IgD-negative memory B cell (primary cell): ENCODE measurements around the gene PCP2. TPM values are rescaled to one million over a fixed set of nuclear protein-coding genes. Genes with fewer than 3 reads are reported as not detected.

ENCODE experiments used
- H3K27ac Mint-ChIP-seq, 3 donors: one replicate each; pipeline ENCODE4 v1.8.0; 2020 to 2022; ENCODE audit warnings: mild to moderate bottlenecking in 3 of 3, mixed read lengths in 3 of 3, moderate library complexity in 1 of 3
- H3K27me3 Mint-ChIP-seq: one replicate; pipeline ENCODE4 v1.8.0; 2021; ENCODE audit warnings: mixed read lengths
- H3K36me3 Mint-ChIP-seq: one replicate; pipeline ENCODE4 v1.8.0; 2020; ENCODE audit warnings: mild to moderate bottlenecking, mixed read lengths
- H3K4me1 Mint-ChIP-seq, 3 donors: one replicate each; pipeline ENCODE4 v1.8.0; 2020 to 2022; ENCODE audit warnings: mixed read lengths in 3 of 3, mild to moderate bottlenecking in 1 of 3
- H3K4me3 Mint-ChIP-seq, 4 donors: one replicate each; pipeline ENCODE4 v1.8.0; 2020 to 2022; ENCODE audit warnings: mild to moderate bottlenecking in 4 of 4, mixed read lengths in 4 of 4, moderate library complexity in 3 of 4
- H3K9me3 Mint-ChIP-seq, 3 donors: one replicate each; pipeline ENCODE4 v1.8.0; 2020 to 2021; ENCODE audit warnings: mixed read lengths in 3 of 3, mild to moderate bottlenecking in 1 of 3
- polyA plus RNA-seq: library from polyadenylated mRNA; unstranded; fragments of 300-500 nt; fragmentation: Illumina TruSeq; gene quantifications from one replicate; pipeline ENCODE4 v1.2.3, GENCODE V29; 2021

PCP2 gene
- polyA plus RNA-seq, 1 donor from 2014 or later, result not detected

DNA sequence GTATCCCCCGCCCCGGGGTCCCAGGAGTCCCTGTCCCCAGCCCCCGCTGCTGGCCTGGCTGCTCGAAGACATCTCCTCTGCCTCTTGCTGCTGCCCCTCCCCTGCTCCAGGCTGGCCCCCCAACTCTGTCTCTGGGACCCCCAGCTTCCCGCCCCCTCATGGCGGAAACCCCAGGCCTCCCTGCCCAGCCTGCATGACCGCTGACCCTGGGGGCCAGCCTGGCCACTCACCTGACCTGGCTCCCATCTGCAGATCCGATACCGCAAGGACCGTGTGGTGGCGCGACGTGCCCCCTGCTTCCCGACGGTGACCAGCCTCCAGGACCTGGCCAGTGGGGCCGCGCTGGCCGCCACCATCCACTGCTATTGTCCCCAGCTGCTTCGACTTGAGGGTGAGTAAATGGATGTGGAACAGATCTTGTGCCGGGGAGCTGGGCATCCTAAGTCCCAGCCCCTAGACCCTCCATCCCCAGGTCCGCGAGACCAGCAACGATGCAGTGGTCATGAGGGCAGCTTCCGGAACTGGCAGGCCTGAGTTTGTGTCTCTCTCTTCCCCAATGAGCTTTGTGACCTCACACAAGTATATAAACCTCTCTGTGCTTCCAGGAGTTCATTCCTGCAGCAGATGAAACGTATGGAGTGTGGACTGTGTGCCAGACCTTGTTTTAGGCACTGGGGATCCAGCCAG is 25.5 kb downstream of the PCP2 start:
- peaks cover 2% of the 10 kb centered on the region for H3K36me3 Mint-ChIP-seq
- H3K4me3 Mint-ChIP-seq, result no peak overlapping the region
- H3K4me1 Mint-ChIP-seq, result peaks cover 0 to 2% (median 0%) of the 10 kb centered on the region in 3 donors
- H3K27ac Mint-ChIP-seq, result no peak overlapping the region
- H3K9me3 Mint-ChIP-seq, result peaks cover 0 to 4% (median 0%) of the 10 kb centered on the region in 3 donors
- peaks cover 4% of the 10 kb centered on the region for H3K27me3 Mint-ChIP-seq

DNA sequence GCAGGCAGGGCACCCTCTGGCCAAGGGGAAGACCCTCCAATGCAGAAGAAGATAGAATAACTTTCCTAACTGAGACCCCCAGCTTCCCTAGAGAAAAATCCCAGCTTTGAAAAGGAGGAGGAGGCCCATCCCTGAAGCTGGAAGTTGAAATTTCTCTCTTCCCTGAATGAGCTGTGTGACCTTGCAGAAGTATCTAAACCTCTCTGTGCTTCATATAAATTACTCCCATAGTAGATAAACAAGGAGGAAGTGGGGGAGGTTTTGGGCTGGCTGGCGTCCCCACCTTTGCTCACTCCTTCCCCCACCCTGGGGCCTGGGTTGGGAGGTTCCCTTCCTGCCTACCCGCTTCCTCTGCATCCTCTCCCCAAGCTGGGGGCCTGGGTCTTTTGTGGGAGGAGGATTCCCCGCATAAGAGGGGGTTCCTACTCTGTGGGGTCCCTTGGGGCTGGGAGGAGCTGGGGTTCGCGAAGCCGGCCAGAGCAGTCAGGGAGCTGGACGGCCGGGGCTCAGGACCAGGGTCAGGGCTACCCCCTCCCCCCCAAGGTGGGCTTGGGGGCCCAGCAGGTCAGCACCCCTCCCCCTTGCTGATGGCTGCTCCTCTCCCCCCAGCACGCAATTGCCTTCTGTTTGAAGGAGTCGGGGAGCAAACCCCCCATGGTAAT is 26.2 kb downstream of the PCP2 start:
- Mint-ChIP-seq H3K36me3 (peaks cover 2% of the 10 kb centered on the region), H3K4me3 (no peak overlapping the region), H3K27ac (no peak overlapping the region), H3K4me1 (peaks cover 0 to 2% (median 0%) of the 10 kb centered on the region in 3 donors), H3K9me3 (peaks cover 0 to 4% (median 0%) of the 10 kb centered on the region in 3 donors), H3K27me3 (peaks cover 4% of the 10 kb centered on the region)

- Mint-ChIP-seq H3K27ac (no peak overlapping the region), H3K9me3 (peaks cover 0 to 4% (median 0%) of the 10 kb centered on the region in 3 donors), H3K27me3 (peaks cover 6% of the 10 kb centered on the region), H3K4me3 (no peak overlapping the region), H3K4me1 (peaks cover 0 to 2% (median 0%) of the 10 kb centered on the region in 3 donors), H3K36me3 (peaks cover 2% of the 10 kb centered on the region)
These were observed 27.2 kb downstream of the PCP2 start for GRCh38 chr19:7606289-7606688.

GRCh38 chr19:7605490-7606222 is 27.9 kb downstream of the PCP2 start:
- Mint-ChIP-seq H3K27me3 (peaks cover 6% of the 10 kb centered on the region), H3K4me1 (peaks cover 0 to 2% (median 0%) of the 10 kb centered on the region in 3 donors), H3K27ac (no peak overlapping the region), H3K4me3 (no peak overlapping the region), H3K9me3 (peaks cover 0 to 4% (median 0%) of the 10 kb centered on the region in 3 donors), H3K36me3 (peaks cover 2% of the 10 kb centered on the region)

DNA sequence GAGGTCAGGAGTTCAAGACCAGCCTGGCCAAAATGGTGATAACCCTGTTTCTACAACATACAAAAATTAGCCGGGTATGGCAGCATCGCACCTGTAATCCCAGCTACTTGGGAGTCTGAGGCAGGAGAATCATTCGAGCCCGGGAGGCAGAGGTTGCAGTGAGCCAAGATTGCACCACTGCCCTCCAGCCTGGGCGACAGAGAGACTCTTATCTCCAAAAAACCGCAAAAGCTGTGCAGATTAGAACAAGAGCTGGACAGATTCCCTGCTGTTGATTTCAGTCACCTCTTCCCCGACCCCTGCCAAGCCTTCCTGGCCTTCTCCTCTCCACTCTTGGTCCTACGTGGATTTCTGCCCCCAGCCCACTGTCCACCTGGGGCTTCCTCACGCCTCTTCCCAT is 29.6 kb downstream of the PCP2 start:
- Mint-ChIP-seq H3K27me3 (peaks cover 6% of the 10 kb centered on the region), H3K9me3 (peaks cover 0 to 4% (median 0%) of the 10 kb centered on the region in 3 donors), H3K27ac (no peak overlapping the region)

DNA sequence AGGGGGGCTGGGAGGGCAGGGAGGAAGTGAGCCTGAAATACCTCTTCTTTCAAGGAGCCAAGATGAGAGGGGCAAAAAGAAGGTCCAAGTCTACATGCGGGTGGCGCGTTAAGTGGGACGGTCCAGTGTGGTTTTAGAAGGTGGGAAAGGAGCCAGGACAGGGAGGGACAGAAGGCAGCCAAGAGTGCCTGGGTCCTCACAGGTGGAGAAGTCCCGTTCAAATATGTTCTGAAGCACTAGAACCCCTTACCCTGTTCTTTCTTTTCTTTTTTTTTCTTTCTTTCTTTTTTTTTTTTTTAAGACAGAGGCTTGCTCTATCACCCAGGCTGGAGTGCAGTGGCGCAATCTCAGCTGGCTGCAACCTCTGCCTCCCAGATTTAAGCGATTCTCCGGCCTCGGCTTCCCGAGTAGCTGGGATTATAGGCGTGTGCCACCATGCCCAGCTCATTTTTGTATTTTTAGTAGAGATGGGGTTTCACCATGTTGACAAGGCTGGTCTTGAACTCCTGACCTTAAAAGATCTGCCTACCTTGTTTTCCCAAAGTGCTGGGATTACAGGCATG is 30.5 kb downstream of the PCP2 start:
- Mint-ChIP-seq H3K4me1 (peaks cover 0 to 2% (median 0%) of the 10 kb centered on the region in 3 donors), H3K27me3 (peaks cover 12% of the 10 kb centered on the region), H3K27ac (no peak overlapping the region), H3K9me3 (peaks cover 0 to 2% (median 0%) of the 10 kb centered on the region in 3 donors), H3K36me3 (peaks cover 2% of the 10 kb centered on the region), H3K4me3 (no peak overlapping the region)

More for the DNA sequence above, 29.6 kb downstream of the PCP2 start:
- H3K4me1 Mint-ChIP-seq, result peaks cover 0 to 2% (median 0%) of the 10 kb centered on the region in 3 donors
- peaks cover 2% of the 10 kb centered on the region for H3K36me3 Mint-ChIP-seq
- no peak overlapping the region for H3K4me3 Mint-ChIP-seq

DNA sequence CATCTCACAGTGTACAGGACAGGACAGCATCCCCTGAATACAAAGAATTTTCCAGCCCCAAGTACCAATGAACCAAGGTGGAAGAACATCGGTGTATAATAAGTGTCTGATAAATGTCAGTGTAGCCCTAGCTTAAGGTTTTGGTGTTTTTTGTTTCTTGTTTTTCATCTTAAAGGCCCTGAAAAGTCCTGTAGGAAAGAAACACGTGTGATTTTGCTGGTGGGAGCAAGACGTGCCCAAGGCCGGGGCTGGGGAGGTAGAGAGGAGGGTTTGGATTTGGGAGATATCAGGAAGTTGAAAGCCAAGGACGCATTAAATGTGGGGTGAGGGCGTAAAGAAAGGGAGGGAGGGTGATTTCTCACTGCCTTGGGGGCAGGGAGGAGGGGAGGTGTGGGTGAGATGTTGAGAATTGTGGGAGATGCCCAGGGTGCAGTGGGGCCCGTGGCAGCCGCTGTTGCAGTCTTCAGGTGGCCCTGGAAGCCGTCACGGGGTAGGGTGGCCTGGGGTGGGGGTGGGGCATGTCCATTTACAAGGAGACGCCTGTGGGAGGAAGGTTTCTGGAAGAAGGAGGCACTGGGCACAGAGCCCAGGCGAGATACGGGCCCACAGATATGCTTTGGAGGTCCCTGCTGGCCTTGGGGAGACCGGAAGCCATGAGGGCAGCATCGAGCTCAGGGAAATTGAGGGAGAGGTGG is 31.1 kb downstream of the PCP2 start:
- H3K4me1 Mint-ChIP-seq, result peaks cover 0 to 2% (median 0%) of the 10 kb centered on the region in 3 donors

DNA sequence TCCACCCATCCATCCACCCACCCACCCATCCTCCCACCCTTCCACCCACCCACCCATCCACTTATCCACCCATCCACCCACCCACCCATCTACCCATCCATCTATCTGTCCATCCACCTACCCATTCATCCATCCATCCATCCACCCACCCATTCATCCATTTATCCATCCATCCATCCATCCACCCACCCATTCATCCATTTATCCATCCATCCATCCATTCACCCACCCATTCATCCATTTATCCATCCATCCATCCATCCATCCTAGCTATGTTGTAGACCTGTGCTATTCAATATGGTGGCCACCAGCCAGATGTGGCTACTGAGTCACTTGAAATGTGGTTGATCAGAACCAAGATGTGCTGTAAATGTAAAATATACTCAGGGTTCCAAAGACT is 32.8 kb downstream of the PCP2 start:
- H3K36me3 Mint-ChIP-seq, result peaks cover under 1% of the 10 kb centered on the region
- no peak overlapping the region for H3K4me3 Mint-ChIP-seq
- peaks cover 21% of the 10 kb centered on the region for H3K27me3 Mint-ChIP-seq
- peaks cover 0 to 3% (median 2%) of the 10 kb centered on the region in 3 donors for H3K4me1 Mint-ChIP-seq
- peaks cover 0 to 2% (median 0%) of the 10 kb centered on the region in 3 donors for H3K9me3 Mint-ChIP-seq
- H3K27ac Mint-ChIP-seq, result no peak overlapping the region

More for the DNA sequence above, 31.1 kb downstream of the PCP2 start:
- peaks cover 17% of the 10 kb centered on the region for H3K27me3 Mint-ChIP-seq
- no peak overlapping the region for H3K27ac Mint-ChIP-seq
- no peak overlapping the region for H3K4me3 Mint-ChIP-seq
- H3K36me3 Mint-ChIP-seq, result peaks cover 2% of the 10 kb centered on the region
- H3K9me3 Mint-ChIP-seq, result peaks cover 0 to 2% (median 0%) of the 10 kb centered on the region in 3 donors

GRCh38 chr19:7598180-7598579 is 35.3 kb downstream of the PCP2 start:
- no peak overlapping the region for H3K4me3 Mint-ChIP-seq
- H3K36me3 Mint-ChIP-seq, result no peaks in the 10 kb centered on the region
- peak overlapping the region in 2 of 3 donors; percentile 25 to 35 for H3K27ac Mint-ChIP-seq
- H3K9me3 Mint-ChIP-seq, result no peaks in the 10 kb centered on the region
- H3K27me3 Mint-ChIP-seq, result peaks cover 29% of the 10 kb centered on the region
- H3K4me1 Mint-ChIP-seq, result peaks cover 0 to 7% (median 0%) of the 10 kb centered on the region in 3 donors

DNA sequence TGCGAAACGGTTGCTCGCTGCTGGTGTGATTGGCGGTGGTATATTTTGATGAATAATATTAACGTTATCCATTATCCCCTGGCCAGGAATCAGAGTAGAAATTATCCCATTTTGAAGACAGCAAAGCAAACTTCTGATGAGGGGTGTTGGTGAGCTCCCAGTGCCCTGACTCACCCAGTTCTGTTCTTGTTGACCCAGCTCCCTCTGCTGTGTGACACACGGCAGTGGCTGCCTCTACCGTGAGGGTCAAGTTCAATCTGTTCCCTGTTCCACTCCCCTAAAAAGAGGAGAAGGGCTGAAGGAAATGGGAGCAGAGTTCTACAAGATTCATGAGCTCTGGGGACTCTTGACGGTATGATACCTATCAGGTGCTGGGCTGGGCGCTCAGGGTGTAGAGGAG is 35.8 kb downstream of the PCP2 start:
- Mint-ChIP-seq H3K27me3 (peaks cover 30% of the 10 kb centered on the region), H3K36me3 (no peaks in the 10 kb centered on the region), H3K27ac (peak overlapping the region in 1 of 3 donors; percentile 35), H3K4me3 (peak overlapping the region in 1 of 4 donors; percentile 62), H3K9me3 (no peaks in the 10 kb centered on the region), H3K4me1 (peaks cover 0 to 7% (median 0%) of the 10 kb centered on the region in 3 donors)

DNA sequence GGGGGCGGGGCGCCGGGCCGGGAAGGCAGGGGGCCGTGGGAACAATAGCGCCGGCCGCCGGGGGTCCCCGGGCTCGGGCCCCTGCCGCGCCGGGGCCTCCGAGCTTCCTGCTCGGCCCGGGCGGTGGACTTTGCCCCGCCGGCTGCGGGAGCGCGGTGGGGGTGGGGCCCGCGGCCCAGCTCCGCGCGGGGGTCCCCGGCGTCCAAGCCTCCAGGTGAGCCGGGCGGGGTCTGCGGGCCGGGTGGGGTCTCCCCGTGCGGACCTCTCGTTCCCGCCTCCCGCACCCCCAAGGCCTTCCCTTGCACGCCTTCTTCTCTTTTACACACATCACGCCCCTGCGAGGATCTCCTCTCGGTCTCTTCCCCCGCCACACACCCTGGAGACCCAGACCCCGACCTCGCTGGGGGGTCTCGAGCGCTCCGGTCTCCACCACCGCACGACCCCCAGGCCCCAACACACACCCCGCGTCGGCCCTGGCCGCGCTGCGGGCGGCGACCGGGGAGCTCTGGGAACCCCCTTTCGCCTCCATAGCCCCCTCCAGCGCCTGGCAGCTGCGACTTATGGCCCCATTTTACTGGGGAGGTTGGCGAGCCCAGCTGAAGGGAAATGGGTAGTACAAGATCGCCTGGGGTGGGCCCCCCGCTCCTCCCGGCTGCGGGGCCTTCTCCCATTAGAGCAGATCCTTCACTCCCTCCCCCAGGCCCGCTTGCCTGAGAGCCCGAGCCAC is 37.1 kb downstream of the PCP2 start:
- Mint-ChIP-seq H3K9me3 (no peaks in the 10 kb centered on the region), H3K27me3 (peaks cover 29% of the 10 kb centered on the region), H3K4me3 (peak overlapping the region; percentile 62 to 81 (median 70)), H3K27ac (no peak overlapping the region), H3K36me3 (no peaks in the 10 kb centered on the region), H3K4me1 (peaks cover 0 to 7% (median 0%) of the 10 kb centered on the region in 3 donors)

- Mint-ChIP-seq H3K4me1 (peaks cover 0 to 7% (median 0%) of the 10 kb centered on the region in 3 donors), H3K36me3 (no peaks in the 10 kb centered on the region), H3K27ac (no peak within 1 kb of the TSS), H3K27me3 (peaks cover 31% of the 10 kb centered on the region), H3K4me3 (peak within 1 kb of the TSS; percentile 62 to 87 (median 81)), H3K9me3 (no peaks in the 10 kb centered on the region)
These were observed 37.9 kb downstream of the PCP2 start, which contains the start of gene CAMSAP3 for GRCh38 chr19:7595466-7596133. TSS of gene CAMSAP3 (plus strand) at chr19:7595863. CDS start at chr19:7596003, 140 bp downstream.

DNA sequence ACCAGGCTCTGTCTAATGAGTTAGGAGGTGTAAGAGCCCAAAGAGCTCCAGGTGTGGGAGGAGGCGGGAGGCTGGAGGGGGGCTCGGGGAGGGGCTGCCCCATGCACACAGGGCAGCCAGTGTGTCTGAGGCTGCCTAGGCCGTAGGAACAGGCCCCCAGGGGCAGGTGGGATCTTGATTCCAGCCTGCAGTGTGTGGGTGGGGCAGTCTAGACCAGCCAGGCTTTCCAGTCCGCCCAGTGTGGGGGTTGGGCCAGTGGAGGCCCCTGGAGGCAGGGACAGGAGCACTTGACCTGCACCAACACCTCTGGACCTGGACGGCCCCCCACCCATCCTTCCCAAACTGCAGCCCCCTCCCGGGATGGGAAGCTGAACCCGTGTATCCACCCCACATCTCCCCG is 43.3 kb downstream of the PCP2 start:
- H3K27ac Mint-ChIP-seq, result no peak overlapping the region
- no peaks in the 10 kb centered on the region for H3K9me3 Mint-ChIP-seq
- no peak overlapping the region for H3K4me3 Mint-ChIP-seq
- H3K27me3 Mint-ChIP-seq, result peaks cover 17% of the 10 kb centered on the region
- no peaks in the 10 kb centered on the region for H3K36me3 Mint-ChIP-seq
- peaks cover 0 to 2% (median 0%) of the 10 kb centered on the region in 3 donors for H3K4me1 Mint-ChIP-seq
